K562 (cell line): ENCODE data around the gene C7orf25. TPM values are rescaled to one million over a fixed set of nuclear protein-coding genes. Genes with fewer than 3 reads are reported as not detected.

Source experiments
- ATAC-seq: fragments of 200-7000 bp; cut with Tn5 transposase; 3 replicates; pipeline ENCODE4 v1.9.1; 2020; ENCODE audit warnings: moderate library complexity
- BruUV-seq: library from RNA; stranded (reverse); fragments of 400-500 nt; replicated peaks from 2 replicates; lab custom pipeline; 2021; lab: Mats Ljungman, UMichigan
- CTCF ChIA-PET: fragments of 300-600 bp; formaldehyde crosslinking; extraction: SDS; loops from one replicate; lab custom pipeline; 2021; ENCODE audit warnings: low intra/inter-chr PET ratio; lab: Yijun Ruan, JAX
- POLR2A ChIA-PET: fragments of 300-600, 350-650 bp; sonication (Branson Sonifier 250); formaldehyde crosslinking; extraction: SDS; loops from one replicate; lab custom pipeline; 2021; ENCODE audit warnings: antibody characterized with exemption, inconsistent platforms; lab: Yijun Ruan, JAX
- DNase-seq, 4 experiments: peaks; one replicate each; pipeline versions ENCODE4 v3.0.0 to v3.0.0-alpha.2; 2011 to 2018; ENCODE audit warnings: low spot score in 3 of 4, mixed read lengths in 3 of 4; ENCODE audit errors: extremely low read depth in 1 of 4
- FAIRE-seq: peaks from 2 replicates; lab custom pipeline; 2011; peaks lifted over from hg19 to GRCh38; lab: Jason Lieb, UNC
- H2AFZ ChIP-seq: 2 replicates; pipeline ENCODE4 v1.6.0; 2011; ENCODE audit warnings: low read depth, low read length, control low read depth, inconsistent platforms
- H3K27ac ChIP-seq: fragments of 200-600 bp; 3 replicates; pipeline ENCODE4 v1.8.0; 2011; ENCODE audit warnings: low read depth, mild to moderate bottlenecking, control low read depth, inconsistent platforms, low read length, moderate library complexity, mixed read lengths; ENCODE audit errors: extremely low read depth
- H3K27me3 ChIP-seq, 2 experiments: fragments of 300-600 bp in 1 of 2; 2 replicates in 1 of 2; 3 replicates in 1 of 2; pipeline versions ENCODE4 v1.6.0 to v1.8.0; 2011; ENCODE audit warnings: inconsistent platforms in 2 of 2, low read length in 2 of 2, mild to moderate bottlenecking in 1 of 2, mixed read lengths in 1 of 2, moderate library complexity in 1 of 2; ENCODE audit not compliant: control insufficient read depth in 2 of 2, insufficient read depth in 2 of 2
- H3K36me3 ChIP-seq: fragments of 300-600 bp; 3 replicates; pipeline ENCODE4 v1.8.0; 2011; ENCODE audit warnings: mild to moderate bottlenecking, low read length, inconsistent platforms; ENCODE audit not compliant: control insufficient read depth, insufficient read depth
- H3K4me1 ChIP-seq, 2 experiments: fragments of 200-600 bp in 1 of 2; replicated peaks in 1 of 2; 2 replicates in 1 of 2; 3 replicates in 1 of 2; pipeline versions ENCODE4 v1.5.1 to v1.8.0; 2011; ENCODE audit warnings: inconsistent platforms in 2 of 2, low read length in 2 of 2, mild to moderate bottlenecking in 1 of 2, mixed read lengths in 1 of 2, moderate library complexity in 1 of 2; ENCODE audit not compliant: control insufficient read depth in 2 of 2, insufficient read depth in 2 of 2
- H3K4me2 ChIP-seq: 2 replicates; pipeline ENCODE4 v1.6.1; 2011; ENCODE audit warnings: low read length, control low read depth, inconsistent platforms, mixed read lengths; ENCODE audit not compliant: insufficient read depth
- H3K4me3 ChIP-seq: fragments of 200-600 bp; sonication (generic), shearing (Covaris generic); 2 replicates; pipeline ENCODE4 v1.5.1; 2016; ENCODE audit warnings: control low read depth, inconsistent platforms
- H3K79me2 ChIP-seq: fragments of 200-600 bp; 3 replicates; pipeline ENCODE4 v1.8.0; 2011; ENCODE audit warnings: low read length, inconsistent platforms; ENCODE audit not compliant: control insufficient read depth, insufficient read depth
- H3K9ac ChIP-seq, 2 experiments: 2 replicates each; pipeline versions ENCODE4 v1.6.0 to v1.6.1; 2011; ENCODE audit warnings: low read depth in 2 of 2, low read length in 2 of 2, control low read depth in 1 of 2, inconsistent platforms in 1 of 2, mild to moderate bottlenecking in 1 of 2, mixed read lengths in 1 of 2; ENCODE audit not compliant: insufficient read depth in 1 of 2
- H3K9me1 ChIP-seq: one replicate; pipeline ENCODE4 v1.6.0; 2011; ENCODE audit warnings: inconsistent platforms, mild to moderate bottlenecking, low read length, moderate library complexity; ENCODE audit not compliant: control insufficient read depth, insufficient read depth
- H3K9me3 ChIP-seq: replicated peaks from 2 replicates; pipeline ENCODE4 v1.5.1; 2011; ENCODE audit warnings: low read depth, low read length, inconsistent platforms; ENCODE audit not compliant: control insufficient read depth, insufficient read depth
- H4K20me1 ChIP-seq: replicated peaks from 2 replicates; pipeline ENCODE4 v1.6.1; 2011; ENCODE audit warnings: low read length, inconsistent platforms, mixed read lengths; ENCODE audit not compliant: control insufficient read depth, insufficient read depth
- DMBX1 ChIP-seq: fragments of 250-450 bp; sonication (Bioruptor Pico); IDR thresholded peaks from 2 replicates; pipeline ENCODE4 v1.8.0; 2022; ENCODE audit warnings: inconsistent platforms, mild to moderate bottlenecking, moderate library complexity, borderline replicate concordance
- FOXJ3 ChIP-seq: sonication (generic); formaldehyde crosslinking; IDR thresholded peaks from 2 replicates; pipeline ENCODE4 v1.4.0; 2020; ENCODE audit warnings: mild to moderate bottlenecking, missing genetic modification reagents
- GATAD2B ChIP-seq: fragments of 450-650 bp; IDR thresholded peaks from 2 replicates; pipeline ENCODE4 v1.6.1; 2017; ENCODE audit warnings: mild to moderate bottlenecking, borderline replicate concordance
- MAFK ChIP-seq: IDR thresholded peaks from 2 replicates; pipeline ENCODE4 v1.6.1; 2011; ENCODE audit warnings: low read length, improper control_type of control experiment
- STAT5B ChIP-seq: fragments of 250-450 bp; sonication (Bioruptor Pico); IDR thresholded peaks from 2 replicates; pipeline ENCODE4 v1.8.0; 2021; ENCODE audit warnings: mild to moderate bottlenecking, inconsistent platforms
- ZFP30 ChIP-seq: fragments of 250-450 bp; sonication (Bioruptor Pico); IDR thresholded peaks from 2 replicates; pipeline ENCODE4 v1.8.0; 2022; ENCODE audit warnings: moderate library complexity, mild to moderate bottlenecking, inconsistent platforms, borderline replicate concordance
- ZNF507 ChIP-seq: conservative IDR thresholded peaks from 2 replicates; pipeline ENCODE4 v1.6.1; 2017; ENCODE audit warnings: missing genetic modification characterization, missing compliant biosample characterization
- ZNF79 ChIP-seq: fragments of 250-450 bp; sonication (Bioruptor Pico); IDR thresholded peaks from 2 replicates; pipeline ENCODE4 v1.4.0; 2020; ENCODE audit warnings: low read depth, mild to moderate bottlenecking, moderate library complexity
- WGBS: fragments of 100-300 bp; shearing (Covaris generic); methylation state at CpG from one replicate; pipeline ENCODE4 v1.1.6; 2016; ENCODE audit warnings: low coverage, mixed read lengths; ENCODE audit not compliant: insufficient coverage; ENCODE audit errors: missing lambda C conversion rate; 5-methylcytosine and 5-hydroxymethylcytosine counted together
- in situ Hi-C: fragments of 300-500 bp; cut with MboI; formaldehyde crosslinking; loops from 4 replicates; pipeline ENCODE4 v1.15.0; 2018; ENCODE audit warnings: inconsistent platforms, mixed read lengths
- intact Hi-C: fragments of 100-400 bp; cut with micrococcal nuclease; formaldehyde crosslinking; loops from 2 replicates; pipeline ENCODE4 v1.14.2; 2022
- polyA plus RNA-seq, 8 experiments: library from polyadenylated mRNA; depleted of rRNA in 4 of 8; stranded (reverse) in 5 of 8; unstranded in 3 of 8; fragments of >200 nt; fragmentation: Nextera tagmentation in 2 of 8; fragmentation: Illumina TruSeq in 1 of 8; extraction: Ambion mirVana in 2 of 8; extraction: Trizol in 1 of 8; gene quantifications; 2 replicates each; pipeline versions ENCODE4 v1.2.1 to v1.2.3, GENCODE V29; 2011 to 2014; ENCODE audit warnings: inconsistent platforms in 1 of 8, missing spikeins in 1 of 8
- total RNA-seq, 7 experiments: library from RNA; depleted of rRNA in 6 of 7; stranded (reverse); fragments of >200 nt in 6 of 7; fragmentation: Illumina TruSeq in 2 of 7; extraction: Trizol in 2 of 7; gene quantifications; 2 replicates each; pipeline versions ENCODE4 v1.2.1 to v1.2.3, GENCODE V29; 2011 to 2021; ENCODE audit warnings: low replicate concordance in 1 of 7
- TF ChIP-seq, protein P1 (sequence below): sonication (generic); formaldehyde crosslinking; IDR thresholded peaks from 2 replicates; pipeline ENCODE4 v1.8.1; 2023; ENCODE audit warnings: mild to moderate bottlenecking, missing genetic modification reagents, moderate library complexity
- TF ChIP-seq, protein P2 (sequence below): sonication (generic); formaldehyde crosslinking; IDR thresholded peaks from 2 replicates; pipeline ENCODE4 v1.8.1; 2023; ENCODE audit warnings: mild to moderate bottlenecking, missing genetic modification reagents
- TF ChIP-seq, protein P3 (sequence below): fragments of 250-450 bp; sonication (Bioruptor Pico); IDR thresholded peaks from 2 replicates; pipeline ENCODE4 v1.5.0; 2021; ENCODE audit warnings: mild to moderate bottlenecking, borderline replicate concordance

The C7orf25 gene
- total and polyA plus RNA-seq, 9 of the 15 experiments (the other 6 are each of a cell fraction or from before 2014, with no cell fraction given), result 1.2 to 4.7 (median 1.9) TPM

DNA sequence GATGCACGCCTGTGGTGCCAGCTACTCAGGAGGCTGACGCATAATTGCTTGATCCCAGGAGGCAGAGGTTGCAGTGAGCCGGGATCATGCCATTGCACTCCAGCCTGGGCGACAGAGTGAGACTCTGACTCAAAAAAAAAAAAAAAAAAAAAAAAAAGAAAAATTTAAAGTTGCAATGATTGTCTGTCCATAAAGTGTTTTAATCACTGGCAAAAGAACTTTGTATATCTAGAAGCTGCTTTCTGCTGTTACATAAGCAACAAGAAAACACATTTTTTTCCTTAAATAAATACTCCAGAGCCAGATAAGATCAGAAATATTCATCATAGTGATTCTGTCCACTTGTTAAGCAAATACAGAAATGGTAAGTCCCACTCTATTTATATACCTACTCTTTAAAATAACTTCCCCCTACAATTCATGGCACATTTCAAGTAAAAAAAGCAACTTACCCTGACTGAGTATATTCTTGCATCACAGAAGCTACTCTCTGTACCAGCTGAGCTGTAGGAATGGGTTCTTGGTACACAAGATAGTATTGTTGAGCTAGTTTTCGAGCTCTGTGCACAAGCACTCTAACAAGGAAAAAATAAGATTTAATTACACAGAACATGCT lies 12.5 kb upstream of the C7orf25 start:
- Histone ChIP-seq H3K36me3 (peaks cover 94% of the 10 kb centered on the region), H3K79me2 (peaks cover 48% of the 10 kb centered on the region)
- no peak for ATAC-seq

More for the DNA sequence above, 12.5 kb upstream of the C7orf25 start:
- in situ Hi-C loops (no loop called here), intact Hi-C loops (no loop called here)
- no peaks in the 10 kb centered on the region for H3K9me1 ChIP-seq
- H3K27me3 ChIP-seq, result no peaks in the 10 kb centered on the region
- ChIA-PET POLR2A (interaction anchor here (0.9 to 2.8 kb wide), 2 partner anchors 8 to 17 kb away, joined by 3 to 10 read pairs; partner anchors contain the start of genes MRPL32 and PSMA2), CTCF (no interaction called here)
- H3K4me2 ChIP-seq, result no peak overlapping the region
- TF ChIP-seq, protein P1, sequence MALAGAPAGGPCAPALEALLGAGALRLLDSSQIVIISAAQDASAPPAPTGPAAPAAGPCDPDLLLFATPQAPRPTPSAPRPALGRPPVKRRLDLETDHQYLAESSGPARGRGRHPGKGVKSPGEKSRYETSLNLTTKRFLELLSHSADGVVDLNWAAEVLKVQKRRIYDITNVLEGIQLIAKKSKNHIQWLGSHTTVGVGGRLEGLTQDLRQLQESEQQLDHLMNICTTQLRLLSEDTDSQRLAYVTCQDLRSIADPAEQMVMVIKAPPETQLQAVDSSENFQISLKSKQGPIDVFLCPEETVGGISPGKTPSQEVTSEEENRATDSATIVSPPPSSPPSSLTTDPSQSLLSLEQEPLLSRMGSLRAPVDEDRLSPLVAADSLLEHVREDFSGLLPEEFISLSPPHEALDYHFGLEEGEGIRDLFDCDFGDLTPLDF (CRISPR knock-in tag), result no peak
- TF ChIP-seq FOXJ3 (CRISPR knock-in tag), result no peak
- TF ChIP-seq, protein P2, sequence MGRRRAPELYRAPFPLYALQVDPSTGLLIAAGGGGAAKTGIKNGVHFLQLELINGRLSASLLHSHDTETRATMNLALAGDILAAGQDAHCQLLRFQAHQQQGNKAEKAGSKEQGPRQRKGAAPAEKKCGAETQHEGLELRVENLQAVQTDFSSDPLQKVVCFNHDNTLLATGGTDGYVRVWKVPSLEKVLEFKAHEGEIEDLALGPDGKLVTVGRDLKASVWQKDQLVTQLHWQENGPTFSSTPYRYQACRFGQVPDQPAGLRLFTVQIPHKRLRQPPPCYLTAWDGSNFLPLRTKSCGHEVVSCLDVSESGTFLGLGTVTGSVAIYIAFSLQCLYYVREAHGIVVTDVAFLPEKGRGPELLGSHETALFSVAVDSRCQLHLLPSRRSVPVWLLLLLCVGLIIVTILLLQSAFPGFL (CRISPR knock-in tag), result no peak
- TF ChIP-seq DMBX1 (CRISPR knock-in tag), result no peak
- no peak for TF ChIP-seq MAFK
- TF ChIP-seq ZFP30 (CRISPR knock-in tag), result no peak
- no peak for TF ChIP-seq ZNF79 (CRISPR knock-in tag)
- TF ChIP-seq, protein P3, sequence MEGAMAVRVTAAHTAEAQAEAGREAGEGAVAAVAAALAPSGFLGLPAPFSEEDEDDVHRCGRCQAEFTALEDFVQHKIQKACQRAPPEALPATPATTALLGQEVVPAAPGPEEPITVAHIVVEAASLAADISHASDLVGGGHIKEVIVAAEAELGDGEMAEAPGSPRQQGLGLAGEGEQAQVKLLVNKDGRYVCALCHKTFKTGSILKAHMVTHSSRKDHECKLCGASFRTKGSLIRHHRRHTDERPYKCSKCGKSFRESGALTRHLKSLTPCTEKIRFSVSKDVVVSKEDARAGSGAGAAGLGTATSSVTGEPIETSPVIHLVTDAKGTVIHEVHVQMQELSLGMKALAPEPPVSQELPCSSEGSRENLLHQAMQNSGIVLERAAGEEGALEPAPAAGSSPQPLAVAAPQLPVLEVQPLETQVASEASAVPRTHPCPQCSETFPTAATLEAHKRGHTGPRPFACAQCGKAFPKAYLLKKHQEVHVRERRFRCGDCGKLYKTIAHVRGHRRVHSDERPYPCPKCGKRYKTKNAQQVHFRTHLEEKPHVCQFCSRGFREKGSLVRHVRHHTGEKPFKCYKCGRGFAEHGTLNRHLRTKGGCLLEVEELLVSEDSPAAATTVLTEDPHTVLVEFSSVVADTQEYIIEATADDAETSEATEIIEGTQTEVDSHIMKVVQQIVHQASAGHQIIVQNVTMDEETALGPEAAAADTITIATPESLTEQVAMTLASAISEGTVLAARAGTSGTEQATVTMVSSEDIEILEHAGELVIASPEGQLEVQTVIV (CRISPR knock-in tag), result no peak
- TF ChIP-seq STAT5B, result no peak
- no peak for TF ChIP-seq ZNF507 (tag)
- TF ChIP-seq GATAD2B, result no peak
- peaks cover 0 to 13% of the 10 kb centered on the region in 2 experiments; a peak in 2 of 5 replicates for H3K4me1 ChIP-seq
- BruUV-seq, result no TSS peak
- H2AFZ ChIP-seq, result no peak overlapping the region
- WGBS, result 94% methylated on average over 5 of the region's 5 CpGs
- H3K4me3 ChIP-seq, result no peak overlapping the region
- H4K20me1 ChIP-seq, result peaks cover 4% of the 10 kb centered on the region; the same call in 1 of the 2 replicates
- FAIRE-seq (no peak), DNase-seq (no peak)
- H3K27ac ChIP-seq, result no peak overlapping the region
- no peak overlapping the region for H3K9ac ChIP-seq
- no peaks in the 10 kb centered on the region for H3K9me3 ChIP-seq
